ENCODE measurements around the gene GALC. TPM values are rescaled to one million over a fixed set of nuclear protein-coding genes. Genes with fewer than 3 reads are reported as not detected.
A peak's percentile ranks its signal among the peaks of the same experiment; 100 is the strongest.

Gene GALC
- total and polyA plus RNA-seq, 9 of the 15 experiments (the other 6 are each of a cell fraction or from before 2014, with no cell fraction given): 1.6 to 15.0 (median 7.3) TPM

DNA sequence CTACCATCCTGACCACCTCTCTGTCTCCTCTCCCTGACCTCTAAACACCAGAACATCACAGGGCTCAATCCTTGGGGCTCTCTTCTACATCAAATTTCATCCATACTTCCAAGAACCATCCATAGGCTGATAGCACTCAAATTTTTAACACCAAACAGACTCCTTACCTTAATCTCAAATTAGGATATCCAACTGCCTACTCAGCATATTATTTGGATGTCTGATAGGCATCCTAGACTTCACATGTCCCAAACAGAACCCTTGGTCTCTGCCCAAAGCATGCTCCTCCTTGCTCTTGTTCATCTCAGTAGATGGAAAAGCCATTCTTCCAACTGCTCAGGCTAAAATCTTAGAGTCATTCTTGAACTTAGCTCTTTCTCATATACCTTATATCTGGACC, 91.3 kb downstream of the GALC start:
- H2AFZ ChIP-seq (ENCODE audit: low read depth, low read length): no peak overlapping the region
- ChIA-PET POLR2A (no interaction called here), CTCF (ENCODE audit: low intra/inter-chr PET ratio) (no interaction called here)
- in situ Hi-C loops (cut with MboI) (no loop called here), intact Hi-C loops (cut with micrococcal nuclease) (no loop called here)
- H3K4me1 ChIP-seq (replicated peaks in 1 of 2; ENCODE audit: control insufficient read depth in 2 of 2, insufficient read depth in 2 of 2, low read length in 2 of 2): no peaks in the 10 kb centered on the region
- H3K36me3 ChIP-seq (ENCODE audit: control insufficient read depth, insufficient read depth, low read length): no peaks in the 10 kb centered on the region
- H3K79me2 ChIP-seq (ENCODE audit: control insufficient read depth, insufficient read depth, low read length): no peaks in the 10 kb centered on the region
- FAIRE-seq: no peak
- H3K27ac ChIP-seq (ENCODE audit: extremely low read depth, low read depth, low read length): no peak overlapping the region
- no peaks in the 10 kb centered on the region for H4K20me1 ChIP-seq (replicated peaks; ENCODE audit: control insufficient read depth, insufficient read depth, low read length)
- H3K4me2 ChIP-seq (ENCODE audit: insufficient read depth, low read length): no peak overlapping the region
- DNase-seq (ENCODE audit: extremely low read depth in 1 of 4, low spot score in 3 of 4): no peak
- H3K4me3 ChIP-seq: no peak overlapping the region
- no peak overlapping the region for H3K9ac ChIP-seq (ENCODE audit: insufficient read depth in 1 of 2, low read depth in 2 of 2, low read length in 2 of 2)
- H3K9me1 ChIP-seq (ENCODE audit: control insufficient read depth, insufficient read depth, low read length): no peaks in the 10 kb centered on the region
- TF ChIP-seq MYC (IDR thresholded peaks at IDR 0.05; ENCODE audit: low read depth, low read length): no peak
- TF ChIP-seq MYC (CRISPR knock-in tag; IDR thresholded peaks at IDR 0.05; ENCODE audit: borderline replicate concordance, low read depth): no peak
- TF ChIP-seq ZNF232 (CRISPR knock-in tag; IDR thresholded peaks at IDR 0.05): no peak
- peak; percentile 39 for TF ChIP-seq MAFG (tag; conservative IDR thresholded peaks at IDR 0.05)
- TF ChIP-seq ZNF316 (IDR thresholded peaks at IDR 0.05): peak; percentile 38; the same call in 1 of the 2 replicates
- no peak for TF ChIP-seq ZNF830 (CRISPR knock-in tag; IDR thresholded peaks at IDR 0.05)
- TF ChIP-seq KDM1A (IDR thresholded peaks at IDR 0.05): no peak
- TF ChIP-seq, protein P1, sequence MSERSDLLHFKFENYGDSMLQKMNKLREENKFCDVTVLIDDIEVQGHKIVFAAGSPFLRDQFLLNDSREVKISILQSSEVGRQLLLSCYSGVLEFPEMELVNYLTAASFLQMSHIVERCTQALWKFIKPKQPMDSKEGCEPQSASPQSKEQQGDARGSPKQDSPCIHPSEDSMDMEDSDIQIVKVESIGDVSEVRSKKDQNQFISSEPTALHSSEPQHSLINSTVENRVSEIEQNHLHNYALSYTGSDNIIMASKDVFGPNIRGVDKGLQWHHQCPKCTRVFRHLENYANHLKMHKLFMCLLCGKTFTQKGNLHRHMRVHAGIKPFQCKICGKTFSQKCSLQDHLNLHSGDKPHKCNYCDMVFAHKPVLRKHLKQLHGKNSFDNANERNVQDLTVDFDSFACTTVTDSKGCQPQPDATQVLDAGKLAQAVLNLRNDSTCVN (CRISPR knock-in tag; IDR thresholded peaks at IDR 0.05): no peak
- TF ChIP-seq BCL6 (CRISPR knock-in tag; IDR thresholded peaks at IDR 0.05): no peak
- TF ChIP-seq MAFF (IDR thresholded peaks at IDR 0.05; ENCODE audit: low read length): peak; percentile 19; the same call in 1 of the 2 replicates
- TF ChIP-seq ID3 (CRISPR knock-in tag; IDR thresholded peaks at IDR 0.05): no peak
- no peak for TF ChIP-seq ID3 (tag; IDR thresholded peaks at IDR 0.05)
- H3K27me3 ChIP-seq (ENCODE audit: control insufficient read depth in 2 of 2, insufficient read depth in 2 of 2, low read length in 2 of 2): no peaks in the 10 kb centered on the region
- ATAC-seq: no peak
- H3K9me3 ChIP-seq (replicated peaks; ENCODE audit: control insufficient read depth, insufficient read depth, low read depth, low read length): no peaks in the 10 kb centered on the region
- BruUV-seq (replicated peaks): no TSS peak
